ENCODE data around the gene OSBPL10. TPM values are rescaled to one million over a fixed set of nuclear protein-coding genes. Genes with fewer than 3 reads are reported as not detected.

OSBPL10 gene
- total RNA-seq, 2 experiments from 2014 or later, result 65.7 to 170 TPM

DNA sequence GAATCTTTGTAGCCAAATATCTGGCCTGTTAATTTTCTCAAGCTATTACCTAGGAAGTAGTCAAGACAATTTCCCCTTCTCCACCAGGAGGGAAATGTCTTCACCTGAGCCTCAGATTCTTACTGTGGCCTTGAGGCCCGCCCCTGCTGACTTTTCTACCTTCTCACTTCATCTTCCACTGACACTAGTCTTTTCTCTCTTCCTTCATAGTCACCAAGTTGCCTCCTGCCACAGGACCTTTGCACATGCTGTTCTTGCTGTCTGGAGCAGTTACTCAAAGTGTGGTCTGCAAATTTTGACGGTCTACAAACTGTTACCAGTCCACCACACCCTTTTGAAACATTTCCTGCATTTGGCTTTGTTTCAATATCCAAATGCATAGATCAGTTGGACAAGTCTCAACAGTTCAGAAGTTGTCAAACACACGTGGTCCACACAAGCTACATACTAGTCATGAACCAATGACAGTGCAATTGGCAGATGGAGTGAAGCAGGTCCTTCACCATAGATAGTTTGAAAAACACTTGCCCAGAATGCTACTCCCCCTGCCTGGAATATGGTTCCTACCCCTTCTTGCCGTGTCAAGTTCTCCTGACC, 100.5 kb downstream of the OSBPL10 start:
- H3K79me2 ChIP-seq (ENCODE audit: insufficient read depth, low read depth, low read length), result peaks cover 97% of the 10 kb centered on the region
- H3K36me3 ChIP-seq (ENCODE audit: insufficient read depth, low read length), result peaks cover 45% of the 10 kb centered on the region; the same call in 1 of the 2 replicates
- DNase-seq (ENCODE audit: low spot score), result no peak
- H3K9me3 ChIP-seq (ENCODE audit: low read length), result no peaks in the 10 kb centered on the region
- no peak overlapping the region for H3K4me3 ChIP-seq (ENCODE audit: low read depth, low read length, poor library complexity, severe bottlenecking)
- TF ChIP-seq CTCF (conservative IDR thresholded peaks at IDR 0.05; ENCODE audit: low read length) (no peak), EZH2phosphoT487 (IDR thresholded peaks at IDR 0.05; ENCODE audit: borderline replicate concordance, low read depth, low read length) (no peak)
- peaks cover 98% of the 10 kb centered on the region for H3K4me1 ChIP-seq (ENCODE audit: insufficient read depth, low read length, poor library complexity, severe bottlenecking)
- ChIA-PET CTCF (ENCODE audit: unreplicated experiment) (no interaction called here), POLR2A (interaction anchor here (0.7 to 2.5 kb wide), 5 partner anchors 9 to 47 kb away, joined by 3 to 7 read pairs (median 4); no protein-coding TSS in a partner anchor)
- H3K27ac ChIP-seq (ENCODE audit: low read depth, low read length, poor library complexity, severe bottlenecking), result peak overlapping the region; percentile 90
- no TSS peak for BruUV-seq (replicated peaks)
- peak overlapping the region; percentile 87 for H3K4me2 ChIP-seq (ENCODE audit: low read length)
- intact Hi-C loops (cut with micrococcal nuclease; ENCODE audit: unreplicated experiment), result no loop called here
- no peak overlapping the region for H2AFZ ChIP-seq (ENCODE audit: low read length)
- H3K9me2 ChIP-seq (ENCODE audit: insufficient read depth, low read length), result no peaks in the 10 kb centered on the region
- H4K20me1 ChIP-seq (ENCODE audit: insufficient read depth, low read length), result no peaks in the 10 kb centered on the region

- BruUV-seq (replicated peaks), result no TSS peak
- DNase-seq (ENCODE audit: low spot score), result peak; percentile 89
Measured at GRCh38 chr3:31880020-31880419, 101.0 kb downstream of the OSBPL10 start.

More at GRCh38 chr3:31880020-31880419, 101.0 kb downstream of the OSBPL10 start:
- Histone ChIP-seq H3K9me2 (ENCODE audit: insufficient read depth, low read length) (no peaks in the 10 kb centered on the region), H3K9me3 (ENCODE audit: low read length) (no peaks in the 10 kb centered on the region), H3K4me1 (ENCODE audit: insufficient read depth, low read length, poor library complexity, severe bottlenecking) (peaks cover 98% of the 10 kb centered on the region), H3K27ac (ENCODE audit: low read depth, low read length, poor library complexity, severe bottlenecking) (peak overlapping the region; percentile 90), H3K36me3 (ENCODE audit: insufficient read depth, low read length) (peaks cover 51% of the 10 kb centered on the region; the same call in 1 of the 2 replicates), H3K4me3 (ENCODE audit: low read depth, low read length, poor library complexity, severe bottlenecking) (no peak overlapping the region), H3K79me2 (ENCODE audit: insufficient read depth, low read depth, low read length) (peaks cover 97% of the 10 kb centered on the region), H3K4me2 (ENCODE audit: low read length) (peak overlapping the region; percentile 87), H2AFZ (ENCODE audit: low read length) (no peak overlapping the region), H4K20me1 (ENCODE audit: insufficient read depth, low read length) (no peaks in the 10 kb centered on the region)
- POLR2A ChIA-PET, result interaction anchor here (0.6 to 2.5 kb wide), 8 partner anchors 9 to 873 kb away, joined by 3 to 7 read pairs (median 3); no protein-coding TSS in a partner anchor
- CTCF ChIA-PET (ENCODE audit: unreplicated experiment), result no interaction called here
- peak; percentile 47 for TF ChIP-seq CTCF (conservative IDR thresholded peaks at IDR 0.05; ENCODE audit: low read length)
- no peak for TF ChIP-seq EZH2phosphoT487 (IDR thresholded peaks at IDR 0.05; ENCODE audit: borderline replicate concordance, low read depth, low read length)
- intact Hi-C loops (cut with micrococcal nuclease; ENCODE audit: unreplicated experiment), result no loop called here
